Measurements from ENCODE around the gene GJD2. TPM values are rescaled to one million over a fixed set of nuclear protein-coding genes. Genes with fewer than 3 reads are reported as not detected.

Gene GJD2
- not detected for total RNA-seq

DNA sequence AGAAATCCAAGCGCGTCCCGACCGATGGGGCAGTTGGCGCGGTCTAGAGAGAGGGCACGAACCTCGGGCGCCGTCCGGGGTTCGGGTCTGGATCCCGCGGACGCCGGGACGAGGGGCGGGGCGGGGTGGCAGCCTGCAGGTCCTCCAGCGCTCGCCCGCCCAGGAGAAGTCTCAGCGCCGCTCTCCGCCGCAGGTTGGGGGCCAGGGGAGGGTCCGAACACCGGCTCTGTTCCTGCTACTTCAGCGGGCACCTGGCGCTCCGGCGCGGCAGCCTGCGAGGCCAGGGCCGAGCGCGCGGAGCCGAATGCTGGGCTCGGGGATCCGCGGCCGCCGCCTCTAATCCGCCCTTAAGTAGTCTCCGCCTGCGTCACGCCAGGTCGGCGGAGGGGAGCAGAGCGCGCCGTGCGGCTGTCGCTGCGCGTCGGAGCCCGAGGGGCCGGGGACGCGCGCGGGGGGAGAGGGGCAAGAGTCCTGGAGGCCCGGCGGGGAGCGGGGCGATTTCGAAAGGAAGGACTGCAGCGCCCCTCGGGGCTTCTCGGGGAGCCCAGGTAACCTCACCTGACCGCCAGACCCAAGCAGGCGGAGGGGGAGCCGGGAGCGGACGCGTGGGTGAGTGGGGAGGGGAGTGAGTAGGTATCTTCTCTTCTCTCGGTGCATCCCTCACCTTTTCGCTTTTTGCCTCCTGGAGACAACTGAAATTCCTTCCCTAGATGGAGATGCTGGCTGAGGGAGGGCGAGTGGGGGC lies at the start of gene GJD2:
GJD2 (minus strand) TSS at position 325 of the 745 bp plus-strand sequence. CDS start 510 bp downstream, outside the sequence.
- TF ChIP-seq, protein P1, sequence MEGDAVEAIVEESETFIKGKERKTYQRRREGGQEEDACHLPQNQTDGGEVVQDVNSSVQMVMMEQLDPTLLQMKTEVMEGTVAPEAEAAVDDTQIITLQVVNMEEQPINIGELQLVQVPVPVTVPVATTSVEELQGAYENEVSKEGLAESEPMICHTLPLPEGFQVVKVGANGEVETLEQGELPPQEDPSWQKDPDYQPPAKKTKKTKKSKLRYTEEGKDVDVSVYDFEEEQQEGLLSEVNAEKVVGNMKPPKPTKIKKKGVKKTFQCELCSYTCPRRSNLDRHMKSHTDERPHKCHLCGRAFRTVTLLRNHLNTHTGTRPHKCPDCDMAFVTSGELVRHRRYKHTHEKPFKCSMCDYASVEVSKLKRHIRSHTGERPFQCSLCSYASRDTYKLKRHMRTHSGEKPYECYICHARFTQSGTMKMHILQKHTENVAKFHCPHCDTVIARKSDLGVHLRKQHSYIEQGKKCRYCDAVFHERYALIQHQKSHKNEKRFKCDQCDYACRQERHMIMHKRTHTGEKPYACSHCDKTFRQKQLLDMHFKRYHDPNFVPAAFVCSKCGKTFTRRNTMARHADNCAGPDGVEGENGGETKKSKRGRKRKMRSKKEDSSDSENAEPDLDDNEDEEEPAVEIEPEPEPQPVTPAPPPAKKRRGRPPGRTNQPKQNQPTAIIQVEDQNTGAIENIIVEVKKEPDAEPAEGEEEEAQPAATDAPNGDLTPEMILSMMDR (IDR thresholded peaks at IDR 0.05): no peak
- ATAC-seq (ENCODE audit: low FRiP score) (no peak), DNase-seq (ENCODE audit: low spot score) (no peak)

DNA sequence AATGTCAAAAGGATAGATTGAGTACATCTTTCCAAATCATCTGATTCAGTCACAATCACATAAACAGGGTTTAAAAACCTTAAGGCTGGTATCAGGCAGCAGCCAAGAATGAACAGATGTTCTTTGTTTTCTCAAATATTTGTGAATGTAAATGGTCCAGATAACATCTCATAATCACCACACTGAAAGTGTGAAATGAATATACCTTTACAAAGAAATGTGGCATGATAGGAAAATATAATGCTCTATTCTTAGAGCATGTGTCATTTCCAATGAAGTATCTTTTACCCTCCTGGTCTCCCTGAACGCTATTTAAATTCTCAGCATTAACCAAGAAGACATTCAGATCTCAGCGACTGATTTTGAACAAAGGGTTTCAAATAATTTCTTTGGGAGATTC lies 49.3 kb upstream of the GJD2 start:
- TF ChIP-seq, protein P1 (IDR thresholded peaks at IDR 0.05): no peak
- ATAC-seq (ENCODE audit: low FRiP score) (no peak), DNase-seq (ENCODE audit: low spot score) (no peak)

DNA sequence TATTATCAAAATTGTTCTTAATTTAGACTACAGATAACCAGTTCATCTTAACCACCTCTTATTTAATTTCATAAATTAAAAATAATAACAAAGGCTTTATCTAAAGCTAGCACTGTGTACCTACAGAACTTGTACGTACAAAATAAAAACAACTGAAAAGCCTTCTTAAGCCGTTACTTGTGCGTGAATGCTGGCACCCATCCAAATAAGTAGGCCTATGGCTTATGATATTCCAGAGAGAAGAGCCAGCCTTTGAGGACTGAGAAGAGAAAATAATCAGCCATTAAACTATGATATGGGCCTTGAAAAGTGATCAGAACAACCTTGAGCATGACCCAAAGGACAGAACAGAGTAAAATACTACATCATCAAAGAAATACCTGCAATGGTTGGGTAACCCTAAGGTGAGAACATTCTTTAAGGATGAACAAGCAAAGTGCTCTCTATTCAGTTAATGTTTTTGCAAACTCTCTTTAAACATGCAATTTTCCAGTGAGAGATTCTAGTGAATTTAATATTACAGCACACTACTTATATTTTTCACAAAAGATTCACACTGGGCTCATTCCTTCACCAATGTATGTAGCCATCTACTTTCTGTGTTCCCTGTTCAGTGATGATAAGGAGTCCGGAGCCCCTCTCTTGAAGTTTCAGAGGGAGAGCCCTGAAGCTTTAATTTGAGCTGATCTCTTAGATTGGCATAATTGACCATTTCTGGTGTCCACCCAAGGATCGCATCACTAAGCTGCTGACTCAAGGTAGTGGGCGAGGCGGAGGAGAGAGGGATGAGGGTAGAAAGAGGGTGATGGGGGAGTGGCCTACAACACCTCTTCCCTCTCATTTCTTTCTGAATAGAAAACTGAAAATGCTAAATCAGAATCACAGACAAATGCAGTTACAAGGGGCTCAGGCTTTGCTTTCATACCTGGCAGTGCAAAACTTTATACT lies 48.3 kb upstream of the GJD2 start:
- DNase-seq (ENCODE audit: low spot score): no peak
- no peak for ATAC-seq (ENCODE audit: low FRiP score)
- TF ChIP-seq, protein P1 (IDR thresholded peaks at IDR 0.05): no peak

DNA sequence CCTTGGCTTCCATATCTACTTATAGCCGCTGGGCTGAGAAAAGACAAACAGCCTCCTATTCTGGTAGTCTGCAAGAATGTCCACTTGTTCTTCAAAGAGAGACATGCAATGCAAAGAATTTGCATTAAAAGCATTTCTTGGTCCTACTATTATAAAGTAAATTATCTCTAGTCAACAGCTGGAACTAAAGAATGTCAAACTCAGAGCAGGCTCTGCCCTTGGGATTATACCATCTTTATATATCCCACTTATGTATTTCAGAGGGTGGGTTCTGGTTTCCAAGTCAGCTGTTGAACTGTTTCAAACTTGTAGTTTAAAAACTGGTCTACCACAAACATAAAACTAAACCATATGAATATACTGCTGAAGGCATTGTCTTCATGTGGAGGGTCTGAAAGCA lies 47.6 kb upstream of the GJD2 start:
- no peak for ATAC-seq (ENCODE audit: low FRiP score)
- no peak for DNase-seq (ENCODE audit: low spot score)
- TF ChIP-seq, protein P1 (IDR thresholded peaks at IDR 0.05): no peak

DNA sequence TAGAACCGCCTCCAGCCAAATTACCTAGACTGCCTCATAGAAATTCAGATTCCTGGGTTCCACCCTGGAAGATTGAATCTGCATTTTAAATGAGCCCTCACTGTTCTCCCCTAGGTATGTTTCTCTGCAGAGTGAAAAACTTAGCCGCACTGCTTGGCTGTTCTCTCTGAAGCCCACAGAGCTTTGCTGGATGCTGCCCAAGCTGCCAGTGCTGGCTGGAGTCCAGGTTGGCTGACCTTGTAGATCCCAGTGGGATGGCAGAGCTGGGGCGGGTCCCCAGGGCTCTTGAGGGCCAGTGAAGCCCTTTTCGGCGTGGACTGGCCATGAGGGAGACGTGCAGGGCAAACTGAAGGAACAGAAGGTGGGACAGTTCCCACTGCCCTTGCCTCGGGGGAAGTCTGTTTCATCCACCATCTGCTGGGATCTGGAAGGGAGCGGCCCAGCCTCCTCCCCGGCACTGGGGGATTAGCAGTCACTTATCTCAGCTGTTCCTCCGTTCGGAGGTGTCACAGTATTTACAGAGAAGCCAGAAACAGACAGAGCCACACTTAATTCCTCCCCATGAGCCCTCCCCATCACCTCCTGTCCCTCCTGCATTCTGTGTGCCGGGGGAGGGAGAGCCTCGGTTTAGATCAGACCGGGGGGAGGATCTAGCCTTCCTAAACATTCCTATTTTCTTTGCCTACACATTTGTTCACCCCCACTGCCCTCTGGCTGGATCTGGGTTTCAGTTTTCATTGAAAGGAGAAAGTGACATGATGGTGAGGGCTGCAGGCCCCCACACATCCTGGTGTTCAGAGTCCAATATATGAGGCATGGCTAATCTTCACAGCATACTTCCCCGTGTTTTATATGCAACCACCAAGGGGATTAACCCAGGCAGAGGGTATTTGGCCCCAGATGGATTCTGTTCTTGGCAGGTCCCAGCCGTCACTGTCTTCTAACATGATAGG lies 44.6 kb upstream of the GJD2 start:
- ATAC-seq (ENCODE audit: low FRiP score): no peak
- no peak for DNase-seq (ENCODE audit: low spot score)
- TF ChIP-seq, protein P1 (IDR thresholded peaks at IDR 0.05): no peak

DNA sequence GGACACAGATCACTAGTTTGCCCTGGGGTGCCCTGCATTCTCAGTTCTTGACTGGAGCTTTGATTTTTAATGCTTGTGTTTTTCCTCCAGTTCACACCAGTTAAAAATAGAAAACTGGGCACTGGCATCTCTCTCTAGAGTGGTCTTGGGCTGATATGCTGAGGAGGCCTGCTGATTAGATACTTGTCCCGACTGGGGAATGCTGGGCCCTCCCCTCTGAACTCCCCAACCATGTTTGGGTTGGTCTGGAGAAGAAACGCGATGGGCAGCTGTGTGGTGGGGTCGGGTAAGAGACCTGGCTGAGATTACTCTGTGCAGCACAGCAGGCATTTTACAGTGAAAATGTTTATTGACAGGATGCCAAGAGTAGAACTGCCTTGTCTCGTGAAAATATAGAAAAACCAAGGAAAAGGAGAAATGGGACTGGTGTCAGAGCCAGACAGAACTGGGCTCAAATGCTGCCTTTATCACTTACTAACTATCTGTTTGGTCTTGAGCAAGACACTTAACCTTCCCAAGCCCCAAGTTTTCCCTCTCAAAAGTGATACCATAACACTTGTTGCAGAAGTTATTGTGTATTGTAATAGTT lies 42.1 kb upstream of the GJD2 start:
- ATAC-seq (ENCODE audit: low FRiP score): no peak
- no peak for DNase-seq (ENCODE audit: low spot score)
- TF ChIP-seq, protein P1 (IDR thresholded peaks at IDR 0.05): no peak

All from omental fat pad (tissue), 4 donors.